ENCODE measurements around the gene ADRB2.

Gene ADRB2

GRCh38 chr5:148805326-148806290 lies 20.8 kb upstream of the ADRB2 start:
- DNase-seq (ENCODE audit: low read depth) = no peak

GRCh38 chr5:148806520-148806931 lies 19.9 kb upstream of the ADRB2 start:
- DNase-seq (ENCODE audit: low read depth) = no peak

GRCh38 chr5:148807851-148808250 lies 18.6 kb upstream of the ADRB2 start:
- DNase-seq (ENCODE audit: low read depth) = no peak

GRCh38 chr5:148808864-148809642 lies 17.4 kb upstream of the ADRB2 start:
- no peak for DNase-seq (ENCODE audit: low read depth)

GRCh38 chr5:148809781-148810524 lies 16.5 kb upstream of the ADRB2 start:
- DNase-seq (ENCODE audit: low read depth) = no peak

GRCh38 chr5:148810823-148811222 lies 15.6 kb upstream of the ADRB2 start:
- no peak for DNase-seq (ENCODE audit: low read depth)

GRCh38 chr5:148811756-148812155 lies 14.7 kb upstream of the ADRB2 start:
- DNase-seq (ENCODE audit: low read depth) = no peak

GRCh38 chr5:148815086-148815485 lies 11.3 kb upstream of the ADRB2 start:
- DNase-seq (ENCODE audit: low read depth) = no peak

GRCh38 chr5:148815578-148815977 lies 10.8 kb upstream of the ADRB2 start:
- DNase-seq (ENCODE audit: low read depth) = no peak

- DNase-seq (ENCODE audit: low read depth) = no peak
Observed at GRCh38 chr5:148816357-148816756, 10.1 kb upstream of the ADRB2 start.

GRCh38 chr5:148816782-148817181 lies 9.6 kb upstream of the ADRB2 start:
- DNase-seq (ENCODE audit: low read depth) = no peak

GRCh38 chr5:148817606-148818005 lies 8.8 kb upstream of the ADRB2 start:
- no peak for DNase-seq (ENCODE audit: low read depth)

- DNase-seq (ENCODE audit: low read depth) = no peak
Observed at GRCh38 chr5:148820461-148821395, 5.7 kb upstream of the ADRB2 start.

GRCh38 chr5:148823871-148824270 lies 2.5 kb upstream of the ADRB2 start:
- no peak for DNase-seq (ENCODE audit: low read depth)

- no peak for DNase-seq (ENCODE audit: low read depth)
Observed at GRCh38 chr5:148825716-148826052, 727 bp upstream of the ADRB2 start.

GRCh38 chr5:148826739-148827070 lies 294 bp downstream of the ADRB2 start:
- DNase-seq (ENCODE audit: low read depth) = no peak

- DNase-seq (ENCODE audit: low read depth) = no peak
Observed at GRCh38 chr5:148827723-148828122, 1.3 kb downstream of the ADRB2 start.

GRCh38 chr5:148828511-148829247 lies 2.3 kb downstream of the ADRB2 start:
- no peak for DNase-seq (ENCODE audit: low read depth)

- DNase-seq (ENCODE audit: low read depth) = no peak
Observed at GRCh38 chr5:148829248-148829594, 2.8 kb downstream of the ADRB2 start.

- DNase-seq (ENCODE audit: low read depth) = no peak
Observed at GRCh38 chr5:148829734-148830133, 3.3 kb downstream of the ADRB2 start.

GRCh38 chr5:148830211-148830610 lies 3.8 kb downstream of the ADRB2 start:
- DNase-seq (ENCODE audit: low read depth) = no peak
